Tibial nerve (tissue), 4 donors: ENCODE data around the gene TMEM150C.

Experiments used
- EP300 ChIP-seq, 2 donors: sonication (generic); formaldehyde crosslinking; IDR thresholded peaks; one replicate each; pipeline ENCODE4 v1.6.1; 2017; ENCODE audit warnings: antibody characterized with exemption in 2 of 2, mild to moderate bottlenecking in 1 of 2
- POLR2A ChIP-seq, 2 donors: fragments of 450-650 bp; IDR thresholded peaks; one replicate each; pipeline ENCODE4 v1.6.1; 2017; ENCODE audit warnings: antibody characterized with exemption in 2 of 2, mild to moderate bottlenecking in 2 of 2, moderate library complexity in 2 of 2
- TF ChIP-seq, protein P1 (sequence below), 5 experiments: fragments of 200-600 bp in 3 of 5; fragments of 450-650 bp in 2 of 5; sonication (generic) in 3 of 5; IDR thresholded peaks; one replicate each; pipeline ENCODE4 v1.5.1; 2016 to 2019; ENCODE audit warnings: antibody characterized with exemption in 5 of 5, mild to moderate bottlenecking in 3 of 5, moderate library complexity in 2 of 5

DNA sequence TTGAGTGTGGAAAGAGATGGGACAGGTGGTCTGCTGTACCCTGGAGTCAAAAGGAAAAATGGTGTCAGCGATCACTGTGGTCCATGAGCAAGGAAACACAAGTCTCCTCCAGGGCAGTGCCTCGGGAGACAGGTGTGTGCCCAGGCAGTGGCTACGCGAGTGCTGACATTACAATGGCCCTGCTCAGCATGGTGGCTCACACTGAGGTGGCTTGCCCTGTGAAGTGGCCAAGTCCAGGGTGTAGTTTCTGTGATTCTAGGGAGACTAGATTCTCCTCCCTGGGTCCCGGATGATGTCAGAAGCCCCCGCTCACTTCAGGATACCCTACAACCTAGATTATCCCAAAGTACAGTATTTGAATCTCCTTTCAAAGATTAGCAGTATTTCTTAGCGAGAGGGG, 44.8 kb upstream of the TMEM150C start:
- TF ChIP-seq, protein P1, sequence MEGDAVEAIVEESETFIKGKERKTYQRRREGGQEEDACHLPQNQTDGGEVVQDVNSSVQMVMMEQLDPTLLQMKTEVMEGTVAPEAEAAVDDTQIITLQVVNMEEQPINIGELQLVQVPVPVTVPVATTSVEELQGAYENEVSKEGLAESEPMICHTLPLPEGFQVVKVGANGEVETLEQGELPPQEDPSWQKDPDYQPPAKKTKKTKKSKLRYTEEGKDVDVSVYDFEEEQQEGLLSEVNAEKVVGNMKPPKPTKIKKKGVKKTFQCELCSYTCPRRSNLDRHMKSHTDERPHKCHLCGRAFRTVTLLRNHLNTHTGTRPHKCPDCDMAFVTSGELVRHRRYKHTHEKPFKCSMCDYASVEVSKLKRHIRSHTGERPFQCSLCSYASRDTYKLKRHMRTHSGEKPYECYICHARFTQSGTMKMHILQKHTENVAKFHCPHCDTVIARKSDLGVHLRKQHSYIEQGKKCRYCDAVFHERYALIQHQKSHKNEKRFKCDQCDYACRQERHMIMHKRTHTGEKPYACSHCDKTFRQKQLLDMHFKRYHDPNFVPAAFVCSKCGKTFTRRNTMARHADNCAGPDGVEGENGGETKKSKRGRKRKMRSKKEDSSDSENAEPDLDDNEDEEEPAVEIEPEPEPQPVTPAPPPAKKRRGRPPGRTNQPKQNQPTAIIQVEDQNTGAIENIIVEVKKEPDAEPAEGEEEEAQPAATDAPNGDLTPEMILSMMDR (IDR thresholded peaks at IDR 0.05): no peak
- TF ChIP-seq POLR2A (IDR thresholded peaks at IDR 0.05) (no peak), EP300 (IDR thresholded peaks at IDR 0.05) (no peak)
